Renal cortex interstitium (tissue), 11 donors: ENCODE measurements around the gene LARP6. TPM values are rescaled to one million over a fixed set of nuclear protein-coding genes. Genes with fewer than 3 reads are reported as not detected.

Experiments
- DNase-seq, 11 donors: peaks; one replicate each; pipeline ENCODE4 v3.0.0-alpha.2; 2013; ENCODE audit warnings: low read depth in 9 of 11, low spot score in 4 of 11; ENCODE audit errors: extremely low read depth in 1 of 11
- polyA plus RNA-seq, 3 donors: library from polyadenylated mRNA; unstranded; fragments of 120-200 nt; gene quantifications; one replicate each; pipeline ENCODE4 v1.2.1, GENCODE V29; 2013; ENCODE audit not compliant: insufficient read length in 3 of 3

LARP6 gene
- polyA plus RNA-seq, 3 donors = 12.8 to 16.0 (median 13.8) TPM

DNA sequence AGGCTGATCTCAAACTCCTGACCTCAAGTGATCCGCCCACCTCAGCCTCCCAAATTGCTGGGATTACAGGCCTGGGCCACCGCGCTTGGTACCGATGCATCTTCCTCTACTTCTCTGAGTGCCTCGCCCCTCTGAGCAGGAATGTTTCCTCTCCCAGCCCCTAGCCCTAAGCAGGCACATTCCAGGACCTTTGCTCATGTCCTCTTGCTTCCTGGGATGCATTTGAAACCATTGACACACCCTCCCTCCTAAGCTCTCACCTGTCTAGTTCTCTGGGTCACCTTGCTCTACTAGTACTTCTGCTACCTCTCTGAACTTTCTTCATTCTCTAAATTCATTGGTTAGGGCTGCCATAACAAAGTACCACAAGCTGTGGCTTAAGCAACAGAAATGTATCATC is 72.7 kb downstream of the LARP6 start:
- no peak for DNase-seq

Other genes with a start within 250 kb of the LARP6 start
- gene UACA, start 90.6 kb downstream of the LARP6 start, polyA plus RNA-seq = 100 to 1,000 TPM in 2 of 3 donors, 10 to 100 TPM in 1; 84.0 to 131 (median 115) TPM
- 10 to 100 TPM in 1 of 3 donors, 1 to 10 TPM in 2; 6.6 to 10.4 (median 7.9) TPM for gene THAP10, start 38.3 kb upstream of the LARP6 start, polyA plus RNA-seq
- gene LRRC49, start 38.7 kb upstream of the LARP6 start, polyA plus RNA-seq = 10 to 100 TPM; 14.9 to 23.4 (median 21.4) TPM